Fibroblast of villous mesenchyme (primary cell): ENCODE measurements around the gene CGN. TPM values are rescaled to one million over a fixed set of nuclear protein-coding genes. Genes with fewer than 3 reads are reported as not detected.

Experiments used
- DNase-seq: peaks from one replicate; pipeline ENCODE4 v3.0.0-alpha.2; 2010; ENCODE audit warnings: low read depth
- H3K4me3 ChIP-seq: 2 replicates; pipeline ENCODE4 v1.5.1; 2011; ENCODE audit warnings: low read depth, mild to moderate bottlenecking, low read length
- CTCF ChIP-seq: IDR thresholded peaks from 2 replicates; pipeline ENCODE4 v1.5.1; 2012; ENCODE audit warnings: low read depth, mild to moderate bottlenecking, low read length; ENCODE audit not compliant: insufficient read depth
- total RNA-seq: library from RNA; depleted of rRNA; stranded (reverse); fragments of >200 nt; gene quantifications from 2 replicates; pipeline ENCODE4 v1.2.3, GENCODE V29; 2012

Gene CGN
- total RNA-seq, 1 donor = not detected

- no peak overlapping the region for H3K4me3 ChIP-seq
- no peak for TF ChIP-seq CTCF
- DNase-seq = no peak
Observed at GRCh38 chr1:151499365-151499764, 11.8 kb upstream of the CGN start.

DNA sequence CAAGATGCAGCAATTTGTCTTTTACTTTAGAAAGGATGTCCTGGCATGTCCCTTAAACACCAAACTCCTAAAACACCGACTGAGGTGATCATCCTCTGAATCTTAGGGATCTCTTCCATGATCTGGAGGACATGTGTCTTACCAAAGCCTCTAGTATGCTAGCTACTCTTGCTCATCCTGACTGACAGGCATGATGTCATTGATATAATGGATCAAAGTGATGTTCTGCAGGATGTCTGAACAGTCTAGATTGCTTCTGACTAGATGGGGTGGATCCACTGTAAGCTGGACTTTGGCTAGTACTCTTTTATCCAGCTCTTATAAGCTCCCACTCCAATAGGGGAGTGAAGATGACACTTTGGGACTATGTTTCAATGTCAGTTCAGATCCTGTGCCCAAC lies 11.3 kb upstream of the CGN start:
- DNase-seq = no peak
- H3K4me3 ChIP-seq = no peak overlapping the region
- no peak for TF ChIP-seq CTCF

DNA sequence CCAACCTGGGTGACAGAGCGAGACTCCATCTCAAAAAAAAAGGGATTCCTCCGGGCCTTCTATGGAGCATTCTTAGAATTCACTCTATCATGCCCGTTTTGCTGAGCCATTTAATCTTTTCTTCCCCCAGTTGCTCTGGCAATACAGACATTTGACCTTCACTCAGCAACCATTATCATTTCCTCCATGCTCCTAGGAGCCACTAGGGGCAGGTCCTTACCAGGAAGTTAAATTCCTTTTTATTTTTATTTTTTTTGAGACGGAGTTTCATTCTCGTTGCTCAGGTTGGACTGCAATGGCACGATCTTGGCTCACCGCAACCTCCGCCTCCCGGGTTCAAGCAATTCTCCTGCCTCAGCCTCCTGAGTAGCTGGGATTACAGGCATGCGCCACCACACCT lies 9.7 kb upstream of the CGN start:
- no peak for DNase-seq
- H3K4me3 ChIP-seq = no peak overlapping the region
- peak; percentile 24 for TF ChIP-seq CTCF

DNA sequence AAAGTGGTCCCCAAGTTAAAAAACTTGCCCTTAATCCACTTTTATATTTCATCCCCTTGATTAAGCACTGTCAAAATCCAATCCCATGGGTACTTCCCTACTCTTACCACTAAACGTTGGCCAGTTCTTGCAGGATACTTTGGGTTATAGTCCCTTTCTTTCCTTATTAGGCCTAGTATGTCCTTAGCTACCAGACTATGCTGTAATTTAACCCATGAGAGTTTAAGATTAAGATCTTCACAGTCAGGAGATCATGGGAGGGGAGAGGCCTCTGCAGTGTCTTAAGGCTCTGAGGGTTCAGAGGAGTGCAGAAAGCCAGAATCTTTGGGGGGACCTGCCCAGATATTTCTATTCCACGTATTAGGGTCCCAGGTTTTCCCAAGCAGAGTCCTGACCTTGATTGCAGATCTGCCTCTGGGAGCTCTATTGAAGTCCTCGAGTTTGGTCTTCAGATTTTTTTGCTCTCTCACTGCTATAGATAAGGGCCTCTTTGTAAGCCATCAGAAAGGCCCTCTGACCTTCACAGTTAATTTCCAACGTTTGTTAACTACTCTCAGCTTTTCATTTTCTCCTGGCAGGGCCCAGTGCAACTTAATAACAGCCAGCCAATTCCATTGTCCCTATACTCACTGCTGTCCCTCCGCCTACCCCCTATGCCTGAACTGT lies 9.0 kb upstream of the CGN start:
- DNase-seq = no peak
- H3K4me3 ChIP-seq = no peak overlapping the region
- TF ChIP-seq CTCF = no peak

DNA sequence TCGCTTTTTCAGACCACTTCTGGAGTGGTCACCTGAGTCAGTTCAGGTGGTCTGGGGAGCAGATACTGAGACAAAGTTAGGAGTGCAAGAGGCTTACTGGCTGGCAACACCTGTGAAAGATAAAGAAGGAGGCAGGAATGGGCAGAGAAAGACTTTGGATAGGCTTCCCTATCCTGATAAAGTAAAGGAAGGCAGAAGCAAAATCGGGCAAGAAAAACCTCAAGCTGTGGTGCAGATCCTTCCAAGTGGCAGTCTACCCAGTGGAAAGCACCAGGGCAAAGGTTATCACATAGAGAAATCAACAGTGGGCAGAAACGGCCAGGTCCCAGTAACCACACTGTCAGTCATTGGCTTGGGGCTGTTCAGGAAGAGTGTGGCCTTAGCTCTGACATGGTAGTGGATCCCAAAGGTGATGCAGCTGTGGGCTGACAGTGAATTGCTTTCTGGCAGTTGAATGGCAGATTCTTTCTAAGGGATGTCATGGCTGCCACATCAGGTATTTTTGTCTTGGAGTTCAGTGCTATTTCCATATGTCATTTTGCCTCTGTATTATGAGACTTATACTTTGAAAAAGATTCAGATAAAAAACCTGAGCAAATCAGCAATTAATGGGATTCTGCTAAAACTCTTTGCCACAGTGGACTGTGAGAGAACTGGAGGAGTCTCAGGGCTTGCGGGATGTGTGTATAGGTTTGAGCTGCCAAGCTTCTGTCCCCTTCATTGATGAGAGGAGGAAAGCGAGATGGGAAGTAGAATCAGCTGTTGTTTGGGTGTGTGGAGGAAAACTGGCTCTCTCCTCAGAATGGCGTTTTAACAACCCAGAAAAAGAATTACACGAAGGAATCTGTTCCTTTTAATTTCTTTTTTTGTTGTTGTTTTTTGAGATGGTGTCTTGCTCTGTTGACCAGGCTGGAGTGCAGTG lies 8.1 kb upstream of the CGN start:
- H3K4me3 ChIP-seq = no peak overlapping the region
- no peak for DNase-seq
- TF ChIP-seq CTCF = no peak

- no peak overlapping the region for H3K4me3 ChIP-seq
- DNase-seq = no peak
- no peak for TF ChIP-seq CTCF
Observed at GRCh38 chr1:151504252-151504651, 6.9 kb upstream of the CGN start.
